Measurements from ENCODE around the gene TMEM239.

The TMEM239 gene

DNA sequence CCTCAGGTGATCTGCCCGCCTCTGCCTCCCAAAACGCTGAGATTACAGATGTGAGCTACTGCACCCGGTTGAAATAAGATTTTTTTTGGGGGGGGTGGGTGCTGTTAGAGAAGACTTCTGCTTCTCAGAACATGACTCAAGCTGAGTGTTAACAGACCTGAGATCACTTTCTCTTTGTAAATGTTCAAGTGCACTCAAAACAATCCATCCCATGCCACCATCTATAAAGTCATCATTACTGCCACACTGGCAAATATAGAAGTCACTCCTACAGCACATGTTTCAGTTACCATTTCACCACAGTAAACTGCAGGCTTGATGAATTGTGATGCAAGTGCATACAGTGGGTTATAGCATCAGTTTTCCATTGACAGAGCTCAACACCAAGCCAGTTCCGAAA is 33.4 kb downstream of the TMEM239 start:
- no peak for DNase-seq (ENCODE audit: low spot score)

DNA sequence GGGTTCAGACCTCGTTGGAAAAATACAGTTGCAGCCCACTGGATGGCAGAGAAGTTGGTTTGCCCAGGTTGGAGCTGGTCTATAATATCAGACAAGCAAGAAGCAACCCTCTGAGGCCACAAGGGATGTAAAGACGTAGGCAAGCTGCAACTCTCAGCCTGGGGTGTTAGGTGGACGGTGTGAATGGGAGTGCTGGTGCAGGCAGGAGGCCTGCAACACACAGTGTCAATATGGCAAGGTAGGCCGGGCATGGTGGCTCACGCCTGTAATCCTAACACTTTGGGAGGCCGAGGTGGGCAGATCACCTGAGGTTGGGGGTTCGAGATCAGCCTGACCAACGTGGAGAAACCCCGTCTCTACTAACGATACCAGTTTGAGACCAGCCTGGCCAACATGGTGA is 34.9 kb downstream of the TMEM239 start:
- DNase-seq (ENCODE audit: low spot score) = no peak

DNA sequence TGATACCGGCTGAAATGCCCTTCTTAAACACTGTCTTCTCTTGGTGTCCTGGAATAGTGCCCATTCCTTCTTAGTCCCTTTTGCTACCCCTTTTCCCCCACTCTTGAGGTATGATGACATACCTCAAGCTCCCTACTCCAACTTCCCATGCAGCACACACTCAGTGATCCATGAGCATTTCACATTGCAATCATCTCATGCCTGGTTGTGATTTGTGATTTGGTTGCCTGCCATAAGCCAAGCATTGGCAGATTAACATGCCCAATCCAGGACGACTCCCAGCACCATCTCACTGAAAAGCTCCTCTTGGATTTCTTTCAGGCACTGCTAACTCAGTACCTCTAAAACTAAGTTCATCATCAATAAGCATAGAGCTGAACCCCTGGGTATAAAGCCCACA is 42.4 kb downstream of the TMEM239 start:
- DNase-seq (ENCODE audit: low spot score) = no peak

DNA sequence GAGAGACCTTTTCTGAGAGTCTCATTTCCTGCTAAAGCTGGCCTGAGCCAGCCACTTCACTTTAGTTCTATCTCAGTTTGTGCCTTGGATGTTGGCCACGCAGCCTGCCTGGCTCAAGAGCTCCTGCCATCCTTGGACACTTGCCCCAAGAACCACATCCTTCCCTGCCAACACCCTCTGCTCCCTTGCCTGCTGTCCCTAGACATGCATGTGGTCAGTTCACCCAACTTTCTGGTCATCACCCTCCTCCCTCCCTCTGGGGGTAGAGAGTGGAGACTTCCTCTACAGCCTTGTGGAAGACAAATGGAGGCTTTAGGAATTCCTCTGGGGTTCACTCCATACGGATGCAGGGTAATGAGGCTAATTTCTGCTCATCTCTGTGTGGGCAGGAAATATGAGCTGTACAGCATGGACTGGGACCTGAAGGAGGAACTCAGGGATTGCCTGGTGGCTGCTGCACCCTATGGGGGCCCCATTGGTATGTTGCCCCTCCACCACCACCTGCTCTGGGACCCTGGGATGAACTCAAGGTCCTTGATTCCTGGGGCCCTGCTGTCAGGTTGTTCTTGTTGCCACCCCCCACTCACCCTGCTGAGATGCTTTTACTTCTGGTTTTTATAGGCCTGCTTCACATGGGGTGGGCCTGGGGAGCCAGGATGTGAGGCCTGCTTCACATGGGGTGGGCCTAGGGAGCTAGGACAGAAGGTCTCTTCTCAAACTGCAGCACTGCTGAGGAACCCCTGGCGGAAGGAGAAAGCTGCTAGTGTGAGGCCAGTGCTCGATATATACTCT is 43.4 kb downstream of the TMEM239 start:
- peak; percentile 34 for DNase-seq (ENCODE audit: low spot score)

DNA sequence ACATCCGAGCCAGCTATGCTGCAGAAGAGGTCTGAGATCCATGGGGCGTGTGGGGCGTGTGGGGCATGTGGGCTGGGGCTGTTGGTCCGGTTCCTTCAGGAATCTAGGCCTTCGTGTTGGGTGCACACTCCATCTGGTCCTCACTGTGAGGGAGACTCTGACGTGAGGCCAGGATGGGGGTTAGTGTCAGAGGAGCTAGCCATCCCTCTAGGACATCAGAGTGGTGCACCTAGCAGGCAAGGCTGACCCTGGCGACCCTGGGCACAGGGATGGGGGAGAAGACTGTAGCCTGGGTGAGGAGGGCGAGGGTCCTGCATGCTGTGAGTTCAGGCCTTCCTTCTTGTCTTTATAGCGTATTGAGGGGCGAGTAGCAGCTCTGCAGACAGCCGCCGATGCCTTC is 48.5 kb downstream of the TMEM239 start:
- DNase-seq (ENCODE audit: low spot score) = no peak

DNA sequence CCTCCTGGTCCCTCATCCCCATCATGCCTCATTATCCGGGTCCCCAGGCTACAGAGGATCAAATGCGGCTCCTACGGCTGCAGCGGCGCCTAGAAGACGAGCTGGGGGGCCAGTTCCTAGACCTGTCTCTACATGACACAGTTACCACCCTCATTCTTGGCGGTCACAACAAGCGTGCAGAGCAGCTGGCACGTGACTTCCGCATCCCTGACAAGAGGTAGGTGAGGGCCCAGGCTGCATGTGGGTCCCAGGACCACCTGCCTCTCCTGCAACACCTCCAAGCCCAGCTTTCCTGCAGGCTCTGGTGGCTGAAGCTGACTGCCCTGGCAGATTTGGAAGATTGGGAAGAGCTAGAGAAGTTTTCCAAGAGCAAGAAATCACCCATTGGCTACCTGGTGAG is 48.9 kb downstream of the TMEM239 start:
- no peak for DNase-seq (ENCODE audit: low spot score)

DNA sequence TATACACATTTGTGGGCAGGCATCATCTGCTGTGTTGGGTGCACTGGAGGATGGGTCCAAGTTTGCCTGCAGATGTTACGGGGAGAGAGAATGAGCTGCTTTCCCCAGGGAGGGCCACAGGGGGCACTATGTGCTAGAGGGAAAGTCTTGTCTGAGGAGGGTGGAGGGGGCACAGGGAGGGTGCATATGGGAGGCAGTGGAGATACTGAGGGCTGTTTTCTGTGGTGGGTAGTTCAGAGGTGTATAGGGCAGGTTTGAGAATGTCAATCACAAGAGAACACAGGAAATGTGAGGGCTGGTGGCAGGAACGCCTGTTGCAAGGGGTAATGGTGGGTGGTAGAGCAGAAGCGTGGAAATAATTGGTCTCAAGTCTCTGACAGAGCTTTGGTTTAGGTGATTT is 49.5 kb downstream of the TMEM239 start:
- no peak for DNase-seq (ENCODE audit: low spot score)

DNA sequence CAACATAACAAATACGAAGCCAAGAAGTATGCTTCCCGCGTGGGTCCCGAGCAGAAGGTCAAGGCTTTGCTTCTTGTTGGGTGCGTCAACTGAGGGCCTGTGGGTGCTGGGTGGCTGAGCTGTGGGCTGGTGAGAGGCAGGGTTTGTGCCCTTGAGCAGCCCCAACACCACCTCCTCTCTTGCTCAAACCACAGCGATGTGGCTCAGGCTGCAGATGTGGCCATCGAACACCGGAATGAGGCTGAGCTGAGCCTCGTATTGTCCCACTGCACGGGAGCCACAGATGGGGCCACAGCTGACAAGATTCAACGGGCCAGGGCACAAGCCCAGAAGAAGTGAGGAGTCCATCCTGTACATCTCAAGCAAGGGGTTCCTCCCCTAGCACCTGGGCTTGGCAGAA is 50.1 kb downstream of the TMEM239 start:
- DNase-seq (ENCODE audit: low spot score) = no peak

DNA sequence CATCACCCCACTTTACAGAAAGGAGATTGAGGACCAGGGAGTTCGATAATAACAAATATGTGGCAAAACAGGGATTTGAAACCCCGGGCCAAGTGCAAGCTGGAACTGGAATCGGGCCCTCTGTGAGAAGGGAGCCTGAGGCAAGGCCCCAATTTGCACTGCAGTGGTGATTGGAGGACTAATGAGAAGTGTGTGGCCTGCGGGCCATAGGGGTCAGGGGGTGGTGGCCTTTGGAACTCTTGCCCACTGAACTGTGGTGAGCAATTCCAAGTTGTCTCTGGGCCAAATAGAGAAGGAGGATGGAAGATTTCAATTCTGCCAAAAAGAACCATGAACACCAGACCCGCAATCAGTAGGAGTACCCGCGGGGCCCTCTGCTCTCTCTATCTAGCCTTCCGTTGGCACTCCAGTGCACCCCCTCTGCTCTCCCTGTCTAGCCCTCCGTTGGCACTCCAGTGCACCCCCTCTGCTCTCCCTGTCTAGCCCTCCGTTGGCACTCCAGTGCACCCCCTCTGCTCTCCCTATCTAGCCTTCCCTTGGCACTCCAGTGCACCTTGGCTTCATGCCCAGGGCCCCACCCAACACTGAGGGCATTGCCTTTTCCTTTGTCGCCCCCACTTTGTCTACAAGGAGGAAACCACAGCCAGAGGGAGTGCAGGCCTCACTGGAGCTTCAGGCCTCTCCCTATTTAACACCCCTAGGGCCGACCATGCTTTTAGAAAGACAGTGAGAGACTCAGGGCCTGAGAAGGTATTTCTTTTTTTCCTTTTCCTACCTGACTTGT is 51.1 kb downstream of the TMEM239 start:
- no peak for DNase-seq (ENCODE audit: low spot score)
